Body of pancreas (tissue), 4 donors: Measurements from ENCODE around the gene PFDN1. TPM values are rescaled to one million over a fixed set of nuclear protein-coding genes. Genes with fewer than 3 reads are reported as not detected.

Experiments
- ATAC-seq: fragments of 150-250 bp; one replicate; pipeline ENCODE4 v1.9.1; 2016
- DNase-seq, 4 donors: peaks; one replicate each; pipeline ENCODE4 v3.0.0-alpha.2; 2019
- H3K27ac ChIP-seq, 4 donors: fragments of 200-600 bp; sonication (generic); 1 replicate in 3 of 4; 2 replicates in 1 of 4; pipeline versions ENCODE4 v1.5.1 to v1.6.1; 2016 to 2019; ENCODE audit warnings: mild to moderate bottlenecking in 1 of 4, mixed read lengths in 1 of 4, moderate library complexity in 1 of 4
- H3K27me3 ChIP-seq, 2 donors: fragments of 200-600 bp; sonication (generic); one replicate each; pipeline ENCODE4 v1.6.0; 2016; ENCODE audit warnings: mild to moderate bottlenecking in 1 of 2
- H3K36me3 ChIP-seq, 2 donors: fragments of 200-600 bp; sonication (generic); replicated peaks in 1 of 2; 2 replicates each; pipeline ENCODE4 v1.5.1; 2016; ENCODE audit warnings: low read depth in 2 of 2; ENCODE audit not compliant: insufficient read depth in 1 of 2
- H3K4me1 ChIP-seq: fragments of 200-600 bp; sonication (generic); one replicate; pipeline ENCODE4 v1.6.0; 2016
- H3K4me3 ChIP-seq, 2 donors: fragments of 200-600 bp; sonication (generic); 1 replicate in 1 of 2; 2 replicates in 1 of 2; pipeline ENCODE4 v1.5.1; 2016 to 2019
- H3K9me3 ChIP-seq, 3 donors: fragments of 200-600 bp; sonication (generic); 1 replicate in 2 of 3; 2 replicates in 1 of 3; pipeline ENCODE4 v1.5.1; 2016
- POLR2A ChIP-seq, 3 donors: fragments of 450-650 bp; IDR thresholded peaks; one replicate each; pipeline ENCODE4 v1.6.1; 2016; ENCODE audit warnings: antibody characterized with exemption in 3 of 3, mild to moderate bottlenecking in 2 of 3
- WGBS, 2 donors: methylation state at CpG; one replicate each; pipeline ENCODE4 v1.1.5; 2017; 5-methylcytosine and 5-hydroxymethylcytosine counted together
- intact Hi-C: fragments of 100-400 bp; cut with DNase I; formaldehyde crosslinking; loops from one replicate; pipeline ENCODE4 v1.15.1; 2023
- total RNA-seq, 2 donors: library from RNA; depleted of rRNA; stranded (reverse); fragments of >200 nt; gene quantifications; one replicate each; pipeline ENCODE4 v1.1.0, GENCODE V29; 2016
- TF ChIP-seq, protein P1 (sequence below), 7 experiments: fragments of 450-650 bp in 4 of 7; fragments of 200-600 bp in 3 of 7; sonication (generic) in 3 of 7; IDR thresholded peaks; one replicate each; pipeline ENCODE4 v1.5.1; 2016 to 2019; ENCODE audit warnings: antibody characterized with exemption in 7 of 7

PFDN1 gene
- total RNA-seq, 2 donors from 2014 or later, result 37.6 to 54.1 TPM

DNA sequence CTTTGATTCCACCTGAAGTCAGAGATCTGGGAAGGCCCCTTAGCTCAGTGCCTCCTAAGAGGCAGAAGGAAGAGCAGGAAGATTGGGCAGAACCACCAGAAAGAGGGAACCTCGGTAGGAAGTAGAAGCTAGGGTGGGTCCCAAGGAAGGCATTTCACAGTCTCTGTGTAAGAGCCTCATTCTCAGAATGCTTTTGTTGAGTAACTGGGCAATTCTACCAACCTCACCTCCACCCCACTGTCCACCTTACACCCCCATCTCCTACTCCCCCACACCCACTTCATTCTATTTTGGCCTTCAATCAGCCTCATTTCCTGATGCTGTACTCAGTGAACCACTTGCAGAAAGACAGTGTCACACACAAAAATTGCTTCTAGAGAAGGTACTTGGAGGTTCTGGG, 40.0 kb upstream of the PFDN1 start:
- no peak overlapping the region for H3K4me3 ChIP-seq
- TF ChIP-seq, protein P1, sequence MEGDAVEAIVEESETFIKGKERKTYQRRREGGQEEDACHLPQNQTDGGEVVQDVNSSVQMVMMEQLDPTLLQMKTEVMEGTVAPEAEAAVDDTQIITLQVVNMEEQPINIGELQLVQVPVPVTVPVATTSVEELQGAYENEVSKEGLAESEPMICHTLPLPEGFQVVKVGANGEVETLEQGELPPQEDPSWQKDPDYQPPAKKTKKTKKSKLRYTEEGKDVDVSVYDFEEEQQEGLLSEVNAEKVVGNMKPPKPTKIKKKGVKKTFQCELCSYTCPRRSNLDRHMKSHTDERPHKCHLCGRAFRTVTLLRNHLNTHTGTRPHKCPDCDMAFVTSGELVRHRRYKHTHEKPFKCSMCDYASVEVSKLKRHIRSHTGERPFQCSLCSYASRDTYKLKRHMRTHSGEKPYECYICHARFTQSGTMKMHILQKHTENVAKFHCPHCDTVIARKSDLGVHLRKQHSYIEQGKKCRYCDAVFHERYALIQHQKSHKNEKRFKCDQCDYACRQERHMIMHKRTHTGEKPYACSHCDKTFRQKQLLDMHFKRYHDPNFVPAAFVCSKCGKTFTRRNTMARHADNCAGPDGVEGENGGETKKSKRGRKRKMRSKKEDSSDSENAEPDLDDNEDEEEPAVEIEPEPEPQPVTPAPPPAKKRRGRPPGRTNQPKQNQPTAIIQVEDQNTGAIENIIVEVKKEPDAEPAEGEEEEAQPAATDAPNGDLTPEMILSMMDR (IDR thresholded peaks at IDR 0.05), result no peak
- no peak for TF ChIP-seq POLR2A (IDR thresholded peaks at IDR 0.05)
- intact Hi-C loops, result no loop called here
- H3K27me3 ChIP-seq, result no peaks in the 10 kb centered on the region
- H3K9me3 ChIP-seq, result no peaks in the 10 kb centered on the region
- DNase-seq, result no peak
- H3K4me1 ChIP-seq, result peaks cover 24% of the 10 kb centered on the region
- 55 to 93% methylated on average over 1 of the region's 1 CpG for WGBS, 2 donors
- H3K27ac ChIP-seq, result peak overlapping the region in 1 of 4 donors; percentile 7
- H3K36me3 ChIP-seq, result no peaks in the 10 kb centered on the region
- ATAC-seq, result no peak

DNA sequence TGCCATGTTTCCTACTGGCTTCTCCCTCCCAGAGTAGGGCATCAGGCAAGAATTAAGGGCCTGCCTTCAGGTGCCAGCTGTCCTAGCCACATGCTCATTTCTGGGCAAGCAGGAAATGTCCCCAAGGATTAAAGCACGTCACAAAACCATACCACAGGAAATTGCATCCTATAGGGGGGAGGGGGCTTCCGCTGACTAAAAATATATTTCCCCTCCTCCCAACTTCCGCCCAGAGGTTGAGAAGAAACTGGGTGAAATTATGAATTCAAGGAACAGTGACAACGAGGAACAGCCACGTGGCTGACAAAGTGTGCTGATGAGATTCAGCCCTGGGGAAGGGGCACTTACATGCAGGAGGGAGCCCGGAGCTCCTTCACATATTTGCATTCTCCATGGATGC, 39.4 kb upstream of the PFDN1 start:
- ATAC-seq (no peak), DNase-seq (peak in 1 of 4 donors; percentile 60)
- WGBS, 2 donors, result 58 to 65% methylated on average over 5 to 6 of the region's 6 CpGs
- peak overlapping the region in 1 of 4 donors; percentile 25 for H3K27ac ChIP-seq
- no peaks in the 10 kb centered on the region for H3K36me3 ChIP-seq
- intact Hi-C loops, result no loop called here
- no peak overlapping the region for H3K4me3 ChIP-seq
- TF ChIP-seq, protein P1 (IDR thresholded peaks at IDR 0.05), result no peak
- TF ChIP-seq POLR2A (IDR thresholded peaks at IDR 0.05), result no peak
- peaks cover 21% of the 10 kb centered on the region for H3K4me1 ChIP-seq
- H3K9me3 ChIP-seq, result no peaks in the 10 kb centered on the region
- H3K27me3 ChIP-seq, result no peaks in the 10 kb centered on the region

DNA sequence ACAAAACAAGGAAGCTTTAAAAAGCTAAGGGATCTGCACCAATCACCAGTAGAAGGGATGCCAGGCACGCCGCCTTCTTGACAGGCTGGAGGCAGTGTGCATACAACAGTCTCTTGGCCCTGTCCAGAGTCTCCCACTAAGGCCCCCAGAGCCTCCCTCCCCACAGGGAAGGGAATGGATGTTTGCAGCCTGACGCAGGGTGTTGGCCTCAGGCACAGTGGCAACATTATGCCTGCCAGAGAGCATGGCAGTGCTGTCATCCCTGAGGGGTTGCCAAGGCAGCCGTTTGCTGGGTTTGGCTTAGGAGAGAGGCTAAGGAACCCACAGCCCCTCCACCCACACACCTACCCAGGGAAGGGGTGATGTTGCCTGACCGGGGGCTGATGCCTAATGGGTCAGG, 38.7 kb upstream of the PFDN1 start:
- no peaks in the 10 kb centered on the region for H3K9me3 ChIP-seq
- WGBS, 2 donors, result 75 to 96% methylated on average over 2 to 5 of the region's 5 CpGs
- H3K27me3 ChIP-seq, result no peaks in the 10 kb centered on the region
- ATAC-seq (no peak), DNase-seq (no peak)
- intact Hi-C loops, result no loop called here
- no peaks in the 10 kb centered on the region for H3K36me3 ChIP-seq
- TF ChIP-seq, protein P1 (IDR thresholded peaks at IDR 0.05), result no peak
- TF ChIP-seq POLR2A (IDR thresholded peaks at IDR 0.05), result no peak
- H3K4me1 ChIP-seq, result peaks cover 15% of the 10 kb centered on the region
- no peak overlapping the region for H3K27ac ChIP-seq
- H3K4me3 ChIP-seq, result no peak overlapping the region

DNA sequence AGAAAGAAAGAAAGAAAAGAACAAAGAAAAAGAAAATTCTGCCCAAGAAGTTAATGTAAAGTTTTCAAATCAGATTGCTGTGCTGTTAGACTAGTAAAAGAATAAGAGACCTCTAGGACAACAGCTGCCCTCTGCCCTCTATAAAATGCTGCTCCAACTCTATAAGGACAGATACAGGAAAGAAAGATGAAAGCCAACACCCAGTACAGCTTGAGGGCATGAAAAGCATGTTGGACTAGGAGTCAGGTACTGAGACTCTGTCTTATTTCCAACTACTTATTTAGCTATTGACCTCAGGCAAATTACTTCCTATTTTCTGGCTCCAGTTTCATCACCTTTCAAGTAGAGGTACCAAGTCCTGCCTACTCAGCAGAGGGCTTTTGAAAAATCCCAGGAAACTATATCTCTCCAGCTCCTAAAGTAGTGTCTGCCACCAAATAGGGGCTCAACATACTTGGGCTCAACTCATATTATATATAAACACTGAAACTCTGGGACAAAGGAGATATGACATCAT, 37.8 kb upstream of the PFDN1 start:
- Histone ChIP-seq H3K36me3 (no peaks in the 10 kb centered on the region), H3K9me3 (no peaks in the 10 kb centered on the region), H3K4me1 (peaks cover 11% of the 10 kb centered on the region), H3K4me3 (no peak overlapping the region), H3K27ac (no peak overlapping the region), H3K27me3 (no peaks in the 10 kb centered on the region)
- ATAC-seq (no peak), DNase-seq (no peak)
- no peak for TF ChIP-seq POLR2A (IDR thresholded peaks at IDR 0.05)
- TF ChIP-seq, protein P1 (IDR thresholded peaks at IDR 0.05), result no peak
- intact Hi-C loops, result no loop called here

DNA sequence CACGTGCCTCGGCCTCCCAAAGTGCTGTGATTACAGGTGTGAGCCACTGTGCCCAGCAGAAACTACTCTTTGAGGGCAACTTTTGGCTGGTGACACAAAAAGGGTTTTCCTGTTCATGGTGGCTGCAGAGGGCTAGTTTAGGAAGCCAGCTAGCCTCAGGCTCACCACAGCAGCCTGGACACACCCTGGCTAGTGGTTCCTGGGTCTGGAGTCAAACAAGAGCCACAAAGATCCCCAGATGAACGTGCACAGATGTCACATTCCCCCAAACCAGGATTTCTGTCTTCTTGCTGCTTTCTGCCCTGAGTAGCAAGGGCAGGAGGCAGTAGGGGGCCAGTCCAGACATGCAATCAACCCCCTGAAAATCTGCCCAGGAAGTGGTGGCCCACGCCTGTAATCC, 36.7 kb upstream of the PFDN1 start:
- TF ChIP-seq, protein P1 (IDR thresholded peaks at IDR 0.05), result no peak
- TF ChIP-seq POLR2A (IDR thresholded peaks at IDR 0.05), result no peak
- intact Hi-C loops, result no loop called here
- Histone ChIP-seq H3K36me3 (no peaks in the 10 kb centered on the region), H3K4me1 (peaks cover 1% of the 10 kb centered on the region), H3K27ac (no peak overlapping the region), H3K4me3 (no peak overlapping the region), H3K27me3 (no peaks in the 10 kb centered on the region), H3K9me3 (no peaks in the 10 kb centered on the region)
- DNase-seq (no peak), ATAC-seq (no peak)
- 70 to 72% methylated on average over 3 to 4 of the region's 4 CpGs for WGBS, 2 donors
